ENCODE results near the gene SVOPL. TPM values are rescaled to one million over a fixed set of nuclear protein-coding genes. Genes with fewer than 3 reads are reported as not detected.
"Not testable (repeated sequence)": the region's sequence is repeated elsewhere in the genome, so short reads cannot be mapped to it uniquely, and the experiment has no call there.

The SVOPL gene
- total RNA-seq, 1 donor from 2014 or later: 0.81 TPM

DNA sequence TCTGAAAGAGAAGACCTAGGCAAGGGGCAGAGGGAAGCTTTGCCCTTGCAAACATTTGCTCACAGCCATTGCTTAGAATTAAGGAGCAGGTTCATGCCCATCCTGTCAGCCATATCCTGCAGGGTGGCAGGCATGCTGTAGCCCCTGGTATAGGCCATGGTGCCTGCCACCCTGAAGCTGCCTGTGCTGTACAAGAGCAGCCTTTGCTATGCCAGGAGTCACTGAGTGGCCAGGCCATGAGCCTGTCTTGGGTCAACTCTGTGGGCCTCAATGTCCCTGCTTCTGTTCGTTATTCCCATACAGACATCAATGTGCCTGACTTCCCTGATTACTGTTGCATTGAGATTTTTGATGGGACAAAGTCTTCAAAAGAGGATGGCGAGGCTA, 368 bp upstream of the SVOPL start:
- no peaks in the 10 kb centered on the region for H3K27me3 ChIP-seq
- H3K27ac ChIP-seq: no peak overlapping the region
- no peaks in the 10 kb centered on the region for H3K36me3 ChIP-seq
- no peaks in the 10 kb centered on the region for H3K4me1 ChIP-seq
- intact Hi-C loops (cut with DNase I): no loop called here
- DNase-seq: no peak
- TF ChIP-seq, protein P1, sequence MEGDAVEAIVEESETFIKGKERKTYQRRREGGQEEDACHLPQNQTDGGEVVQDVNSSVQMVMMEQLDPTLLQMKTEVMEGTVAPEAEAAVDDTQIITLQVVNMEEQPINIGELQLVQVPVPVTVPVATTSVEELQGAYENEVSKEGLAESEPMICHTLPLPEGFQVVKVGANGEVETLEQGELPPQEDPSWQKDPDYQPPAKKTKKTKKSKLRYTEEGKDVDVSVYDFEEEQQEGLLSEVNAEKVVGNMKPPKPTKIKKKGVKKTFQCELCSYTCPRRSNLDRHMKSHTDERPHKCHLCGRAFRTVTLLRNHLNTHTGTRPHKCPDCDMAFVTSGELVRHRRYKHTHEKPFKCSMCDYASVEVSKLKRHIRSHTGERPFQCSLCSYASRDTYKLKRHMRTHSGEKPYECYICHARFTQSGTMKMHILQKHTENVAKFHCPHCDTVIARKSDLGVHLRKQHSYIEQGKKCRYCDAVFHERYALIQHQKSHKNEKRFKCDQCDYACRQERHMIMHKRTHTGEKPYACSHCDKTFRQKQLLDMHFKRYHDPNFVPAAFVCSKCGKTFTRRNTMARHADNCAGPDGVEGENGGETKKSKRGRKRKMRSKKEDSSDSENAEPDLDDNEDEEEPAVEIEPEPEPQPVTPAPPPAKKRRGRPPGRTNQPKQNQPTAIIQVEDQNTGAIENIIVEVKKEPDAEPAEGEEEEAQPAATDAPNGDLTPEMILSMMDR (IDR thresholded peaks at IDR 0.05): no peak
- no peaks in the 10 kb centered on the region for H3K9me3 ChIP-seq
- H3K4me3 ChIP-seq: no peak overlapping the region
- ATAC-seq: peak; percentile 26

DNA sequence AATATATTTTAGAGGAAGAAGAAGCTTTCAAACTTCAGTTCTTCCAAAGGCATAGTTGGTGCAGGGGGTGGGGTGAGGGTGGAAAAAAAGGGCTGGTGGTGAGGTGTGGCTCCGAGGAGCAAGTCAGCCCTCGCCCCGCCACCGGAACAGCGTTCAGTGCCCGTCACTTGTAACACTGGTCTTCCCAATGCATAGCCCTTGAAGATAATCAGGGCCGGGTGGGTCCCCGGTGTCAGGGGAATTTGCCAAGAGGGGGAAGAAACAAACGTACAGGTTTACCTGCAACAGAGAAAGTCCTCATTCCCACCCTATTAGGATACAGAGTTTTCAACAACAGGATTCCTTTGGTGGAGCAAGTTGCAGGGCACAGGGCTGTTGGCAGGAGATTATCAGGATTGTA, 1.5 kb downstream of the SVOPL start:
- Histone ChIP-seq H3K4me3 (no peak overlapping the region), H3K9me3 (no peaks in the 10 kb centered on the region), H3K27ac (no peak overlapping the region), H3K4me1 (no peaks in the 10 kb centered on the region), H3K36me3 (no peaks in the 10 kb centered on the region), H3K27me3 (no peaks in the 10 kb centered on the region)
- TF ChIP-seq, protein P1 (IDR thresholded peaks at IDR 0.05): no peak
- intact Hi-C loops (cut with DNase I): no loop called here
- no peak for ATAC-seq
- no peak for DNase-seq

DNA sequence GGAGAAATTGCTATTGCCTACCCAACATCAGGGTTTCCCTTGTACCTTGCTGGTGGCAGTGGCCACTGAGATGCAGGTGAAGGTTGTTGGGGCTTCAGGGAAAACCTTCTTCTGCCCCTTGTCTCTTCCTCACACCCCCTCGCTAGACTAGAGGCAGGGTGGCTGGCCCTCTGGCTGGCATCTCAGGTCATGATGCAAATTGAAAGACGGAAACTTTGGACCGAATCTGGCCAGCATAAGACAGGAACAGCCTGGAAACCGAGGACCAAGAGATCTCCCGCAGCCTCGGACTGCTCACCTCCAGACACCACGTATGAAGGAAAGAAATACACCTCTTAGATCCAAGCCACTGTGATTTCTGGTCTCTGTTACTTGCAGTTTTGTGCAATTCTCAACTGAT, 2.9 kb downstream of the SVOPL start:
- intact Hi-C loops (cut with DNase I): no loop called here
- no peaks in the 10 kb centered on the region for H3K36me3 ChIP-seq

DNA sequence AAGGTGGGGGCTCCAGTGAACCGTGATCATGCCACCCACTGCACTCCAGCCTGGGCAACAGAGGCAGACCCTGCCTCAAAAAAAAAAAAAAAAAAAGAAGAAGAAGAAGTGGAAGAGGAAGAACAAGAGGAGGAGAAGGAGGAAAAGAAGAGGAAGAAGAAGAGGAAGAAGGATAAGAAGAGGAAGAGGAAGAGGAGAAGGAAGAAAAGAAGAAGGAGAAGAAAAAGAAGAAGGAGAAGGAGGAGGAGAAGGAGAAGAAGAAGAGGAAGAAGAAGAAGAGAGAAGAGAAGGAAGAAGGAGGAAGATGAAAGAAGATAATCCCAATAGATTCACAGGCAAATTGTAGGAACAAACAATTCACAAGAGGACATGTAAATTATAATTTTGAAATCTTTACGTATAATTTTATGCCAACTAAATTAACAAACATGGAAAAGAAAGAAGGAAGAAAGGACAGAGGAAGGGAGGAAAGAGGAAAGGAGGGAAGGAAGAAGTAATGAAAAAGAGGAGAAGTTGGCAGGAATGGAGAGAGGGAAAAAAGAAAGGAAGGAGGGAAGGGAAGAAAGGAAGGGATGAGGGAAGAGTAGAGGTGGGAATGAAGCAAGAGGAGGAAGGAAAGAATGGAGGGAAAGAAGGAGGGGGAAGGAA, 3.5 kb downstream of the SVOPL start:
- no peak overlapping the region for H3K27ac ChIP-seq
- H3K36me3 ChIP-seq: no peaks in the 10 kb centered on the region
- H3K4me1 ChIP-seq: no peaks in the 10 kb centered on the region
- TF ChIP-seq, protein P1 (IDR thresholded peaks at IDR 0.05): no peak
- no peak for DNase-seq
- H3K27me3 ChIP-seq: no peaks in the 10 kb centered on the region
- no peak for ATAC-seq
- no peaks in the 10 kb centered on the region for H3K9me3 ChIP-seq
- no peak overlapping the region for H3K4me3 ChIP-seq
- intact Hi-C loops (cut with DNase I): no loop called here

More for the DNA sequence above, 2.9 kb downstream of the SVOPL start:
- Histone ChIP-seq H3K4me3 (no peak overlapping the region), H3K27me3 (no peaks in the 10 kb centered on the region), H3K4me1 (no peaks in the 10 kb centered on the region), H3K9me3 (no peaks in the 10 kb centered on the region), H3K27ac (no peak overlapping the region)
- ATAC-seq (no peak), DNase-seq (no peak)
- TF ChIP-seq, protein P1 (IDR thresholded peaks at IDR 0.05): no peak

DNA sequence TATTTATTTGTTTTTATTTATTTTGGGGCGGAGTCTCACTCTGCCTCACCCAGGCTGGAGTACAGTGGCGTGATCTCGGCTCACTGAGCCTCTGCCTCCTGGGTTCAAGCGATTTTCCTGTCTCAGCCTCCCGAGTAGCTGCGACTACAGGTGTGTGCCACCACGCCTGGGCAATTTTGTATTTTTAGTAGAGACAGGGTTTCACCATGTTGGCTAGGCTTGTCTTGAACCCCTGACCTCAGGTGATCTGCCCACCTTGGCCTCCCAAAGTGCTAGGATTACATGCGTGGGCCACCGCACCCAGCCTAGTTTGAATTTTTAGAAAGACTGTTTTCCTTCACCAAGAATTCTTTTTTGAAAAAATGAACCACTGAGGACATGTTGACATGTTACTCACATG, 5.4 kb downstream of the SVOPL start:
- H3K4me3 ChIP-seq; H3K9me3 ChIP-seq; H3K27me3 ChIP-seq; ATAC-seq; H3K36me3 ChIP-seq; H3K4me1 ChIP-seq; H3K27ac ChIP-seq; intact Hi-C loops (cut with DNase I): not testable (repeated sequence)
- DNase-seq: peak; percentile 17

DNA sequence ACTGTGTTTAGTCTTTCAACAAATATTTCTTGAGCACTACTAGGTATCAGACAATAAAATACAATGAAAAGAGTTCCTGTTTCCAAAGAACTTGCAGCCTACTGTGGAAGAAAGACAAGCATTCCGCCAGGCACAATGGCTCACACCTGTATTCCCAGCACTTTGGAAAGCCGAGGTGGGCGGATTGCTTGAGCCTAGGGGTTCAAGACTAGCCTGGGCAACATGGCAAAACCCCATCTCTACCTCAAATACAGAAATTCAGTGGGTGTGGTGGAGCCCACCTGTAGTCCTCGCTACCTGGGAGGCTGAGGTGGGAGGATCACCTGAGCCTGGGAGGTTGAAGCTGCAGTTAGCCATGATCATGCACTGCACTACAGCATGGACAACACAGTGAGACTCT, 6.1 kb downstream of the SVOPL start:
- Histone ChIP-seq H3K4me3 (no peak overlapping the region), H3K4me1 (no peaks in the 10 kb centered on the region), H3K9me3 (no peaks in the 10 kb centered on the region), H3K27me3 (no peaks in the 10 kb centered on the region), H3K27ac (no peak overlapping the region), H3K36me3 (no peaks in the 10 kb centered on the region)
- TF ChIP-seq, protein P1 (IDR thresholded peaks at IDR 0.05): no peak
- DNase-seq (peak; percentile 15), ATAC-seq (no peak)
- intact Hi-C loops (cut with DNase I): no loop called here

Measured in upper lobe of right lung (tissue), 1 donor.